K562 (cell line): ENCODE results near the gene EFCAB12. TPM values are rescaled to one million over a fixed set of nuclear protein-coding genes. Genes with fewer than 3 reads are reported as not detected.

Experiments
- ATF7 ChIP-seq: fragments of 450-650 bp; IDR thresholded peaks from 2 replicates; pipeline ENCODE4 v1.7.1; 2014; ENCODE audit warnings: mild to moderate bottlenecking, moderate library complexity
- BHLHE40 ChIP-seq: IDR thresholded peaks from 2 replicates; pipeline ENCODE4 v1.6.1; 2011; ENCODE audit warnings: low read length, improper control_type of control experiment
- CXXC5 ChIP-seq: fragments of 250-450 bp; sonication (Bioruptor Pico); IDR thresholded peaks from 2 replicates; pipeline ENCODE4 v1.8.0; 2022; ENCODE audit warnings: inconsistent platforms, mild to moderate bottlenecking, moderate library complexity
- E2F4 ChIP-seq: sonication (generic); formaldehyde crosslinking; IDR thresholded peaks from 2 replicates; pipeline ENCODE4 v1.8.0; 2022; ENCODE audit warnings: mild to moderate bottlenecking, low read depth, missing genetic modification reagents
- HDAC2 ChIP-seq: fragments of 450-650 bp; IDR thresholded peaks from 2 replicates; pipeline ENCODE4 v1.6.1; 2016; ENCODE audit warnings: mild to moderate bottlenecking
- HMG20A ChIP-seq: fragments of 450-650 bp; formaldehyde crosslinking; conservative IDR thresholded peaks from 2 replicates; pipeline ENCODE4 v1.4.0; 2020; ENCODE audit warnings: mild to moderate bottlenecking, mixed read lengths
- NEUROD1 ChIP-seq: fragments of 150-350 bp; IDR thresholded peaks from 2 replicates; pipeline ENCODE4 v1.6.1; 2014; ENCODE audit warnings: borderline replicate concordance, low read length, low read depth; ENCODE audit not compliant: partially characterized antibody
- PYGO2 ChIP-seq: fragments of 450-650 bp; IDR thresholded peaks from 2 replicates; pipeline ENCODE4 v1.6.1; 2016; ENCODE audit warnings: mild to moderate bottlenecking, missing genetic modification characterization, moderate library complexity, missing compliant biosample characterization
- STAT5B ChIP-seq: fragments of 250-450 bp; sonication (Bioruptor Pico); IDR thresholded peaks from 2 replicates; pipeline ENCODE4 v1.8.0; 2021; ENCODE audit warnings: mild to moderate bottlenecking, inconsistent platforms
- TFAP4 ChIP-seq: sonication (generic); formaldehyde crosslinking; IDR thresholded peaks from 2 replicates; pipeline ENCODE4 v1.8.0; 2022; ENCODE audit warnings: missing genetic modification reagents, mild to moderate bottlenecking, moderate library complexity, borderline replicate concordance
- THRAP3 ChIP-seq: fragments of 450-650 bp; IDR thresholded peaks from 2 replicates; pipeline ENCODE4 v1.6.1; 2016; ENCODE audit warnings: mild to moderate bottlenecking, inconsistent platforms, borderline replicate concordance
- XRCC4 ChIP-seq: IDR thresholded peaks from one replicate; pipeline ENCODE4 v1.6.1; 2011; ENCODE audit not compliant: insufficient read depth, insufficient read length; ENCODE audit errors: extremely low read depth
- ZFX ChIP-seq: sonication (generic); formaldehyde crosslinking; IDR thresholded peaks from 2 replicates; pipeline ENCODE4 v1.8.0; 2022; ENCODE audit warnings: mild to moderate bottlenecking, missing genetic modification reagents, moderate library complexity
- ZMIZ1 ChIP-seq, 2 experiments: fragments of 150-350 bp in 1 of 2; IDR thresholded peaks; 2 replicates each; pipeline ENCODE4 v1.6.1; 2012 to 2016; ENCODE audit warnings: low read depth in 2 of 2, low read length in 2 of 2, mild to moderate bottlenecking in 1 of 2, moderate library complexity in 1 of 2
- ZNF263 ChIP-seq: sonication (generic); formaldehyde crosslinking; IDR thresholded peaks from 2 replicates; pipeline ENCODE4 v1.8.0; 2022; ENCODE audit warnings: mild to moderate bottlenecking, missing genetic modification reagents, borderline replicate concordance
- ZNF589 ChIP-seq: fragments of 200-800 bp; sonication (Bioruptor generic); IDR thresholded peaks from 2 replicates; pipeline ENCODE4 v1.6.1; 2016; ENCODE audit warnings: low read depth, missing genetic modification characterization, missing compliant biosample characterization
- ZNF740 ChIP-seq, 3 experiments: fragments of 200-800 bp in 1 of 3; sonication (Bioruptor generic) in 1 of 3; sonication (generic) in 1 of 3; formaldehyde crosslinking in 1 of 3; IDR thresholded peaks; 2 replicates each; pipeline versions ENCODE4 v1.6.1 to v1.8.0; 2016 to 2022; ENCODE audit warnings: mild to moderate bottlenecking in 2 of 3, missing compliant biosample characterization in 2 of 3, missing genetic modification characterization in 2 of 3, missing genetic modification reagents in 1 of 3
- polyA plus RNA-seq, 8 experiments: library from polyadenylated mRNA; depleted of rRNA in 4 of 8; stranded (reverse) in 5 of 8; unstranded in 3 of 8; fragments of >200 nt; fragmentation: Nextera tagmentation in 2 of 8; fragmentation: Illumina TruSeq in 1 of 8; extraction: Ambion mirVana in 2 of 8; extraction: Trizol in 1 of 8; gene quantifications; 2 replicates each; pipeline versions ENCODE4 v1.2.1 to v1.2.3, GENCODE V29; 2011 to 2014; ENCODE audit warnings: inconsistent platforms in 1 of 8, missing spikeins in 1 of 8
- total RNA-seq, 7 experiments: library from RNA; depleted of rRNA in 6 of 7; stranded (reverse); fragments of >200 nt in 6 of 7; fragmentation: Illumina TruSeq in 2 of 7; extraction: Trizol in 2 of 7; gene quantifications; 2 replicates each; pipeline versions ENCODE4 v1.2.1 to v1.2.3, GENCODE V29; 2011 to 2021; ENCODE audit warnings: low replicate concordance in 1 of 7
- TF ChIP-seq, protein P1 (sequence below): fragments of 250-450 bp; sonication (Bioruptor Pico); IDR thresholded peaks from 2 replicates; pipeline ENCODE4 v1.6.1; 2021; ENCODE audit warnings: mild to moderate bottlenecking

The EFCAB12 gene
- total and polyA plus RNA-seq, 9 of the 15 experiments (the other 6 are each of a cell fraction or from before 2014, with no cell fraction given): 0.08 to 0.95 (median 0.56) TPM; not detected in 1

DNA sequence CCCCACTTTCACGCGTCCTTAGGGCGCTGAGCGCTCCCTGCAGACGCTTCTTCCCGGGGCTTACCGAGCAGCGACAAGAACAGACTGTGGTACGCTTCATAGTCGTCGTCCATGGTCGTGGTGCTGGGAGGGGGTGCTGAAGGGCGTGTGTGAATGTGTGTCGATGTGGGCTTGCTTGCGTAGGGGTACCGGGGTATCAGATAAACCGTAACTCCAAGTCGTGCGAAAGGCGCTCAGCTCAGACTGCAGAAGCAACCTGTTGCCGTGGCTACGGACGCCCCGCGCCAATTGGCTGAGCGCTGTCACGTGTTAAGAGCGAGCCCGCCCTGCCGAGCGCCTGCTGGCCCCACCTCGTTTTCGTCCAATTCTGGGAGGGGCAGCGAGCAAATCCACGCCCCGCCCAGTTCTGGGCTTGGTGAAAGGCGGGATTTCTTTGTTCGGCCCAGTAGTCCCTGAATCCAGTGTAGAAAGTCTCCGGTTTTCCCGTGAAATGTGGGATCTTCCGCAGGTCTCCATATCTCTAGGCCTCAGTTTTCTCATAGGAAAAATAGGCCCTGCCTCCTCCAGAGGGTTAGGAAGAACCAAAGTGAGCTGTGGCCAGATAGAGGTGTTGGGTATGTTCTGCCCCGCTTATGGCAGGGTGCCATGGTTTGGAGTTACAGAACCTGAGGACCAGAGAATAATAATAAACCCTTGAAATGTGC lies at the start of gene EFCAB12 (continued):
- TF ChIP-seq STAT5B (CRISPR knock-in tag): no peak
- peak; percentile 55 for TF ChIP-seq NEUROD1
- 0 out of 2 replicates have a peak, but pooled peaks have one; percentile 40 for TF ChIP-seq E2F4 (CRISPR knock-in tag)
- no peak for TF ChIP-seq ZNF740 (CRISPR knock-in tag; IDR thresholded peaks at IDR 0.05)
- no peak for TF ChIP-seq ZNF740 (tag; IDR thresholded peaks at IDR 0.05)
- TF ChIP-seq ZMIZ1 (IDR thresholded peaks at IDR 0.05; ENCODE audit: low read depth in 2 of 2, low read length in 2 of 2): no peak
- 0 out of 2 replicates have a peak, but pooled peaks have one; percentile 16 for TF ChIP-seq CXXC5
- TF ChIP-seq ZNF589 (CRISPR knock-in tag): no peak
- TF ChIP-seq, protein P1, sequence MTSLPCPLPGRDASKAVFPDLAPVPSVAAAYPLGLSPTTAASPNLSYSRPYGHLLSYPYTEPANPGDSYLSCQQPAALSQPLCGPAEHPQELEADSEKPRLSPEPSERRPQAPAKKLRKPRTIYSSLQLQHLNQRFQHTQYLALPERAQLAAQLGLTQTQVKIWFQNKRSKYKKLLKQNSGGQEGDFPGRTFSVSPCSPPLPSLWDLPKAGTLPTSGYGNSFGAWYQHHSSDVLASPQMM (CRISPR knock-in tag): no peak
- TF ChIP-seq ZFX: peak; percentile 45; the same call in 1 of the 2 replicates
- TF ChIP-seq HMG20A (CRISPR knock-in tag): no peak
- peak; percentile 53 for TF ChIP-seq BHLHE40
- no peak for TF ChIP-seq THRAP3
- peak; percentile 20; the same call in 1 of the 2 replicates for TF ChIP-seq ATF7
- no peak for TF ChIP-seq ZNF263 (CRISPR knock-in tag)
- TF ChIP-seq XRCC4: no peak
- TF ChIP-seq HDAC2: 0 out of 2 replicates have a peak, but pooled peaks have one; percentile 24
- TF ChIP-seq TFAP4 (CRISPR knock-in tag): peak; percentile 58; the same call in 1 of the 2 replicates
- no peak for TF ChIP-seq PYGO2 (tag)
